SK-N-MC (cell line): ENCODE results near the gene OR10R2.

ENCODE experiments used
- DNase-seq: peaks from one replicate; pipeline ENCODE4 v3.0.0-alpha.2; 2011; ENCODE audit warnings: low read depth, low spot score
- H3K27ac ChIP-seq: fragments of 200-600 bp; sonication (generic); 2 replicates; pipeline ENCODE4 v1.5.1; 2016; ENCODE audit warnings: mixed run types
- H3K36me3 ChIP-seq: fragments of 200-600 bp; sonication (generic); 2 replicates; pipeline ENCODE4 v1.6.1; 2017; ENCODE audit warnings: antibody characterized with exemption, low read length, mixed read lengths; ENCODE audit not compliant: insufficient read depth
- H3K4me3 ChIP-seq: fragments of 200-600 bp; sonication (generic); 2 replicates; pipeline ENCODE4 v1.5.1; 2016
- H3K9ac ChIP-seq: fragments of 200-600 bp; sonication (generic); 2 replicates; pipeline ENCODE4 v1.8.0; 2017; ENCODE audit warnings: mixed run types, mixed read lengths; ENCODE audit not compliant: insufficient read length
- H3K9me3 ChIP-seq: fragments of 200-600 bp; sonication (generic); 2 replicates; pipeline ENCODE4 v1.6.1; 2017; ENCODE audit warnings: low read depth, mild to moderate bottlenecking, antibody characterized with exemption, low read length, moderate library complexity, mixed read lengths
- EZH2 ChIP-seq: fragments of 200-600 bp; sonication (generic); IDR thresholded peaks from one replicate; pipeline ENCODE4 v1.6.1; 2017; ENCODE audit warnings: antibody characterized with exemption
- FOXP2 ChIP-seq: optimal IDR thresholded peaks from 2 replicates; pipeline ENCODE3; 2011; ENCODE audit warnings: mild to moderate bottlenecking, moderate library complexity; ENCODE audit not compliant: insufficient read depth; ENCODE audit errors: extremely low read length, control extremely low read depth
- POLR2AphosphoS5 ChIP-seq: IDR thresholded peaks from 2 replicates; pipeline ENCODE4 v1.6.1; 2012; ENCODE audit warnings: mild to moderate bottlenecking, low read depth, low read length, borderline replicate concordance

OR10R2 gene

DNA sequence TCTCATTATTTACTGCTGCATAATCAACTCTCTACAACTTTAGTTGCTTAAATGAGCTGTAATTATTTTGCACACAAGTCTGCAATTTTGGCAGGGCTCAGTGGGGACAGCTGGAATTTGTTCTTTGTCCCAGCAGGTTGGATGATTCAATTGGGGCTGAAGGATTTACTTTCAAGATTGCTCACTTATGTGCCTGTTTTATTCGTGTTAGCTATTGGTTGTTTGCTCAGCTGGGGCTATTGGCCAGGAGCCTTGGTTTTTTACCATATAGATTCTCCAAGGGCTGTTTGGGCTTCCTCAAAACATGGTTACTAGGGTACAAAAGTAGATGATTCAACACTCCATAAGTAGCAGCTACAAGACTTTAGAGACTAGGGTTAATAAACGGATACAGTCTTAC lies 13.4 kb downstream of the OR10R2 start:
- no peak overlapping the region for H3K27ac ChIP-seq
- no peaks in the 10 kb centered on the region for H3K36me3 ChIP-seq
- H3K9ac ChIP-seq: no peak overlapping the region
- TF ChIP-seq EZH2 (no peak), FOXP2 (no peak), POLR2AphosphoS5 (no peak)
- no peaks in the 10 kb centered on the region for H3K9me3 ChIP-seq
- DNase-seq: no peak
- H3K4me3 ChIP-seq: no peak overlapping the region

- Histone ChIP-seq H3K9me3 (no peaks in the 10 kb centered on the region), H3K4me3 (no peak overlapping the region), H3K9ac (no peak overlapping the region), H3K27ac (no peak overlapping the region), H3K36me3 (no peaks in the 10 kb centered on the region)
- no peak for DNase-seq
- TF ChIP-seq EZH2: no peak
- no peak for TF ChIP-seq POLR2AphosphoS5
- no peak for TF ChIP-seq FOXP2
Observed at GRCh38 chr1:158491316-158491715, 19.3 kb downstream of the OR10R2 start.

DNA sequence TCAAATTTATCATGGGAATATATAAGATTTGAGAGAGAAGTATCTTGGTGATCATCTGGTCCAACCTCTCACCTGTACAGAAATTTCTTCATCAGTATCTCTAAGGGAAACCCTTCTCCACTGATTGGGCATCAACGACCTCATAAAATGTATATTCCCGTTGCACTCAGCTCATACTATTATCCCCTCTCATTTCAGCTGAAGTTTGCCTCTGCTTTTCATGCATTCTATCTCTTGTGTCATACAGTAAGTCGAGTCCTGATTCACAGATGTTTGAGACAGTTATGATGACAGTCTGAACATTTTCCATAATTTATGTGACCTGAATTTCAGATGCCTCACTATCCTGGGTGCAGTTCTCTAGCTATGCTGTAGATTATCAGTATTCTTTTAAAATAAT lies 21.0 kb downstream of the OR10R2 start:
- DNase-seq: no peak
- TF ChIP-seq EZH2 (no peak), POLR2AphosphoS5 (no peak), FOXP2 (no peak)
- no peak overlapping the region for H3K27ac ChIP-seq
- H3K36me3 ChIP-seq: no peaks in the 10 kb centered on the region
- no peak overlapping the region for H3K4me3 ChIP-seq
- H3K9me3 ChIP-seq: no peaks in the 10 kb centered on the region
- no peak overlapping the region for H3K9ac ChIP-seq

DNA sequence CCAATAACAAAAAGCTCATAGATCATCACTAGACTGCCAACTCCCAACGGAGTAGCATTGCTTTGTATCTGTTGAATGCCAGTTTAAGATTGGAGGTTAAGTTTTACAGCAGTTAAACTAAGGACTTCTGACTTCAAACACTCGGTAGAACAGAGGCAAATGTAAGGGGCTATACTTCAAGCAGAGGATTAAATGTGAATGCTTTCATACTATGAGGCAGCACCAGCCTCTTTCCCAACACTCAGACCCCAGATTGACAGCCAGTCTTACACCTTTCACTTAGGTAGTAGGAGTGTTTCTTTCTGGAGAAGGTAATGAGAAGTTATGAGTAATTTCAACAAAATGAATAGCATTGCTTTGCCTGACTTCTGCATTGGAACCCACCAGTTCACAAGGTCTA lies 22.8 kb downstream of the OR10R2 start:
- Histone ChIP-seq H3K27ac (no peak overlapping the region), H3K9ac (no peak overlapping the region), H3K4me3 (no peak overlapping the region), H3K36me3 (no peaks in the 10 kb centered on the region), H3K9me3 (no peaks in the 10 kb centered on the region)
- no peak for DNase-seq
- TF ChIP-seq POLR2AphosphoS5 (no peak), EZH2 (no peak), FOXP2 (no peak)

GRCh38 chr1:158496374-158496773 lies 24.4 kb downstream of the OR10R2 start:
- Histone ChIP-seq H3K4me3 (no peak overlapping the region), H3K9ac (no peak overlapping the region), H3K36me3 (no peaks in the 10 kb centered on the region), H3K27ac (no peak overlapping the region), H3K9me3 (no peaks in the 10 kb centered on the region)
- TF ChIP-seq FOXP2 (no peak), POLR2AphosphoS5 (no peak), EZH2 (no peak)
- DNase-seq: no peak

GRCh38 chr1:158506369-158506987 lies 34.5 kb downstream of the OR10R2 start:
- Histone ChIP-seq H3K36me3 (no peaks in the 10 kb centered on the region), H3K9me3 (no peaks in the 10 kb centered on the region), H3K9ac (no peak overlapping the region), H3K27ac (no peak overlapping the region), H3K4me3 (no peak overlapping the region)
- DNase-seq: no peak
- TF ChIP-seq FOXP2: no peak
- no peak for TF ChIP-seq POLR2AphosphoS5
- no peak for TF ChIP-seq EZH2

DNA sequence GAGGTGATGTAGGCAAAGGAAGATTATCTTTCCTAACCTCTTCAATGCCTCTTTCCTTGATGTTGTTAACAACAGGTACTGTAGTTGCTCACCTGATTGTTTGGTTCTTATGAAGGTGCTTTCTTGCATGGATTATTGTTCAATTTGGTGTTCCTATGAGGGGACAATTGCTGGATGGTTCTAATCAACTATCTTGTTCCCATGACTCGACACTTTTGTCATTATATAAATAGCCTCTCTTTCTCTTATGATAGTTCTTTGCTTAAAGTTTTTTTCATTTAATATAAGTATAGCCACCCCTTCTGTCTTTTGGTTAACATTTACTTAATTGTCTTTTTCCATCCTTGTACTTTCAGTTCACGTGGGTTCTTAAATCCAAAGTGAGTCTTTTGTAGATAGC lies 35.5 kb downstream of the OR10R2 start:
- Histone ChIP-seq H3K9me3 (no peaks in the 10 kb centered on the region), H3K27ac (no peak overlapping the region), H3K9ac (no peak overlapping the region), H3K4me3 (no peak overlapping the region), H3K36me3 (no peaks in the 10 kb centered on the region)
- DNase-seq: no peak
- TF ChIP-seq FOXP2 (no peak), EZH2 (no peak), POLR2AphosphoS5 (no peak)

- Histone ChIP-seq H3K9me3 (no peaks in the 10 kb centered on the region), H3K36me3 (no peaks in the 10 kb centered on the region), H3K27ac (no peak overlapping the region), H3K4me3 (no peak overlapping the region), H3K9ac (no peak overlapping the region)
- TF ChIP-seq POLR2AphosphoS5: no peak
- no peak for TF ChIP-seq EZH2
- no peak for TF ChIP-seq FOXP2
- DNase-seq: no peak
Observed at GRCh38 chr1:158509471-158510156, 37.6 kb downstream of the OR10R2 start.

- no peaks in the 10 kb centered on the region for H3K36me3 ChIP-seq
- TF ChIP-seq EZH2 (no peak), FOXP2 (no peak), POLR2AphosphoS5 (no peak)
Observed at GRCh38 chr1:158516966-158517365, 44.9 kb downstream of the OR10R2 start.

More at GRCh38 chr1:158516966-158517365, 44.9 kb downstream of the OR10R2 start:
- DNase-seq: no peak
- no peak overlapping the region for H3K9ac ChIP-seq
- H3K4me3 ChIP-seq: no peak overlapping the region
- H3K27ac ChIP-seq: no peak overlapping the region
- H3K9me3 ChIP-seq: no peaks in the 10 kb centered on the region
